ENCODE data around the gene ATAD3B. TPM values are rescaled to one million over a fixed set of nuclear protein-coding genes. Genes with fewer than 3 reads are reported as not detected.
A peak's percentile ranks its signal among the peaks of the same experiment; 100 is the strongest.
"Not testable (repeated sequence)": the region's sequence is repeated elsewhere in the genome, so short reads cannot be mapped to it uniquely, and the experiment has no call there.

ATAD3B gene
- total and polyA plus RNA-seq, 12 donors = 5.3 to 33.3 (median 7.1) TPM

DNA sequence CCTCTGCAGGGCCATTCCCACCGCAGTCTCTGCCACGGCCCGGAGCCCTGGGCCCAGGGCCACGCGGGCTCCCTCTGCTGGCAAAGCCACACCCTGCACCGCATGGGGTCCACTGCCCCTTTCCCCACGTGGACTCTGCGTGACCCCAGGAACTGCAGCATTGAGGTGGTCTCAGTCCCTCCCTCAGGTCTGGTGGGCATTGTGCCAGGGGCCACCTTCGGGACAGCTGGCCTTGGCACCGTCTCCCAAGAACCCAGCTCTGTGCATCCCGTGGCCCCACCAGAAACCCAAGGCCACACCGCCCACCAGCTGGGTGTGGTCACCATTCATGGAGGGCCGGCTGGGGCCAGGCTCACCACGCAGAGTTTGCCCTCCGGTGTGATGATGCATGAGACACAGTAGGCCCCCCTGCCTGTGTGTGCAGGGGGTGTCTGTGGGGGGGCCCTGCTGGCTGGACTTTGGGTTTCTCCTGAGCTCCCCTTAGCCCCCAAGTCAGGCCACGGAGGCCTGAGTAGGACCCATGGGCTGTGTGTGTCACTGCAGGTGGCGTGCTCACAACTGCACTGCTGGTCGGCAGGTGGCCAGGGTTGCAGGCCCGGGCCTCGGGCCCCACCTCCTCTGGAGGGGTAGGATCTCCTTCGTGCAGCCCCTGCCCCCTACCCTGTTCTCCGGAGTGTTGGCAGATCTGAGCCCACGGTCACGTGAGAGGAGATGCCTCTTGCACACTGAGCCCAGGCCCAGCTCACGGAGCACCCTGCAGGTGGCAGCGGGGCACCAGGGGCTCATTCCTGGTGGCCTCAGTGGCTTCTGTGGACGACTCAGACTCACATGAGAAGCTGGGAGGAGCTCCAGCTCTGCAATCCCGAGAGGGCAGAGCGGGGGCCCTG, 30.3 kb upstream of the ATAD3B start:
- ATAC-seq (peak; percentile 68 to 85 (median 77)), DNase-seq (peak in 1 of 2 donors; percentile 72)
- intact Hi-C loops (cut with DNase I) = loop anchor here in 3 of 10 donors (5.0 kb wide), 2 partner anchors 34 to 44 kb away; partner anchors contain the start of genes MRPL20 (in 2 of the 3) and CCNL2 (in 1 of the 3)
- peaks cover 0 to 24% (median 4%) of the 10 kb centered on the region in 7 donors for H3K27me3 ChIP-seq
- peaks cover 8 to 32% (median 19%) of the 10 kb centered on the region in 9 donors for H3K4me1 ChIP-seq
- H3K4me3 ChIP-seq = peak overlapping the region in 1 of 10 donors; percentile 21
- TF ChIP-seq, protein P1, sequence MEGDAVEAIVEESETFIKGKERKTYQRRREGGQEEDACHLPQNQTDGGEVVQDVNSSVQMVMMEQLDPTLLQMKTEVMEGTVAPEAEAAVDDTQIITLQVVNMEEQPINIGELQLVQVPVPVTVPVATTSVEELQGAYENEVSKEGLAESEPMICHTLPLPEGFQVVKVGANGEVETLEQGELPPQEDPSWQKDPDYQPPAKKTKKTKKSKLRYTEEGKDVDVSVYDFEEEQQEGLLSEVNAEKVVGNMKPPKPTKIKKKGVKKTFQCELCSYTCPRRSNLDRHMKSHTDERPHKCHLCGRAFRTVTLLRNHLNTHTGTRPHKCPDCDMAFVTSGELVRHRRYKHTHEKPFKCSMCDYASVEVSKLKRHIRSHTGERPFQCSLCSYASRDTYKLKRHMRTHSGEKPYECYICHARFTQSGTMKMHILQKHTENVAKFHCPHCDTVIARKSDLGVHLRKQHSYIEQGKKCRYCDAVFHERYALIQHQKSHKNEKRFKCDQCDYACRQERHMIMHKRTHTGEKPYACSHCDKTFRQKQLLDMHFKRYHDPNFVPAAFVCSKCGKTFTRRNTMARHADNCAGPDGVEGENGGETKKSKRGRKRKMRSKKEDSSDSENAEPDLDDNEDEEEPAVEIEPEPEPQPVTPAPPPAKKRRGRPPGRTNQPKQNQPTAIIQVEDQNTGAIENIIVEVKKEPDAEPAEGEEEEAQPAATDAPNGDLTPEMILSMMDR (IDR thresholded peaks at IDR 0.05) = peak; percentile 80 to 95 (median 90)
- 47% methylated on average over 29 of the region's 29 CpGs for WGBS, 2 donors
- no peaks in the 10 kb centered on the region for H3K9me3 ChIP-seq
- H3K27ac ChIP-seq = no peak overlapping the region
- H3K36me3 ChIP-seq = peaks cover 0 to 9% (median 0%) of the 10 kb centered on the region in 9 donors

- intact Hi-C loops (cut with DNase I) = loop anchor here in 3 of 10 donors (2.0 to 5.0 kb wide), 3 partner anchors 35 to 55 kb away; partner anchors contain the start of genes MRPL20 (in 2 of the 3) and CCNL2 (in 1 of the 3)
- ATAC-seq (no peak), DNase-seq (no peak)
- Histone ChIP-seq H3K4me1 (peaks cover 0 to 23% (median 11%) of the 10 kb centered on the region in 9 donors), H3K27me3 (peaks cover 0 to 15% (median 0%) of the 10 kb centered on the region in 7 donors), H3K36me3 (peaks cover 0 to 9% (median 0%) of the 10 kb centered on the region in 9 donors), H3K9me3 (no peaks in the 10 kb centered on the region), H3K4me3 (no peak overlapping the region), H3K27ac (no peak overlapping the region)
- TF ChIP-seq, protein P1 (IDR thresholded peaks at IDR 0.05) = no peak
- 85 to 88% methylated on average over 32 of the region's 32 CpGs for WGBS, 2 donors
Observed at GRCh38 chr1:1442069-1442770, 29.3 kb upstream of the ATAD3B start.

- intact Hi-C loops (cut with DNase I); H3K9me3 ChIP-seq; H3K4me3 ChIP-seq; DNase-seq; H3K4me1 ChIP-seq; H3K36me3 ChIP-seq; H3K27ac ChIP-seq; H3K27me3 ChIP-seq; ATAC-seq: not testable (repeated sequence)
- 95% methylated on average over 19 of the region's 19 CpGs for WGBS, 2 donors
Observed at GRCh38 chr1:1446631-1447030, 24.9 kb upstream of the ATAD3B start.

- no peaks in the 10 kb centered on the region for H3K9me3 ChIP-seq
- 81 to 86% methylated on average over 6 of the region's 6 CpGs for WGBS, 2 donors
- no peaks in the 10 kb centered on the region for H3K4me1 ChIP-seq
- DNase-seq (no peak), ATAC-seq (no peak)
- no peaks in the 10 kb centered on the region for H3K27me3 ChIP-seq
- H3K27ac ChIP-seq = no peak within 1 kb of the TSS
- TF ChIP-seq, protein P1 (IDR thresholded peaks at IDR 0.05) = no peak
- H3K4me3 ChIP-seq = no peak within 1 kb of the TSS
- intact Hi-C loops (cut with DNase I) = no loop called here
- H3K36me3 ChIP-seq = no peaks in the 10 kb centered on the region
Observed at GRCh38 chr1:1449099-1449739, 22.3 kb upstream of the ATAD3B start, which contains the start of gene ATAD3C. Gene ATAD3C, plus strand, starts transcription at chr1:1449689. Its CDS starts 995 bp downstream, at chr1:1450684.

DNA sequence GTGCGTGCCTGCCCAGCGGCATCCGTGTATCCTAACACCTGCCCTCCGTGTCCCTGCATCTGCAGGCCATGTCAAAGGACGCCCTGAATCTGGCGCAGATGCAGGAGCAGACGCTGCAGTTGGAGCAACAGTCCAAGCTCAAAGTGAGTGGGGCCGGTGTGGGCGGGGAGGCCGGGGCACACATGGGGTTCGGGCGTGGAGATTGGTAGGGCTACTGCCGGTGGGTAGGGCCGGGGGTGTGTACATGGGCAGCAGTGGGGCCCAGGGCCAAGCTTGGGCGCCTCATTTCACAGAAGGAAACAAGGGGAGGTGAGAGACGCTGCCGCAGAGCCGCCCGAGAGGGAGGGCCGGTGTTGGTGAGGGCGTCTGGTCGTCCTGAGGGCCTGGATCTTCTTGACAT, 20.9 kb upstream of the ATAD3B start:
- H3K27me3 ChIP-seq; H3K4me3 ChIP-seq; intact Hi-C loops (cut with DNase I); H3K36me3 ChIP-seq; H3K27ac ChIP-seq; H3K4me1 ChIP-seq; DNase-seq; H3K9me3 ChIP-seq; ATAC-seq: not testable (repeated sequence)
- WGBS, 2 donors = 83 to 85% methylated on average over 20 to 22 of the region's 22 CpGs
